ENCODE results near the gene CCDC6.

GRCh38 chr10:59857049-59857448 lies 49.3 kb downstream of the CCDC6 start:
- TF ChIP-seq CTCF (IDR thresholded peaks at IDR 0.05) (no peak), EP300 (IDR thresholded peaks at IDR 0.05) (no peak), POLR2A (IDR thresholded peaks at IDR 0.05) (no peak)

All from ovary (tissue), 3 donors.